Activated CD4-positive, alpha-beta memory T cell treated with anti-CD3 and anti-CD28 coated beads for 36 hours (primary cell): ENCODE data around the gene GZF1. TPM values are rescaled to one million over a fixed set of nuclear protein-coding genes. Genes with fewer than 3 reads are reported as not detected.

Experiments used
- CTCF ChIA-PET: fragments of 350-600 bp; sonication (Branson Sonifier 250); formaldehyde crosslinking; loops from one replicate; lab custom pipeline; 2021; ENCODE audit warnings: antibody characterized with exemption, inconsistent platforms; lab: Charles Lee
- POLR2A ChIA-PET: fragments of 350-600 bp; sonication (Branson Sonifier 250); formaldehyde crosslinking; loops from one replicate; lab custom pipeline; 2021; ENCODE audit warnings: antibody characterized with exemption; lab: Charles Lee
- DNase-seq: peaks from one replicate; pipeline ENCODE4 v3.0.0-alpha.2; 2020
- H3K27ac Mint-ChIP-seq: one replicate; pipeline ENCODE4 v1.8.0; 2021; ENCODE audit warnings: mixed read lengths
- H3K27me3 Mint-ChIP-seq: one replicate; pipeline ENCODE4 v1.8.0; 2021; ENCODE audit warnings: mixed read lengths
- H3K36me3 Mint-ChIP-seq: one replicate; pipeline ENCODE4 v1.8.0; 2021; ENCODE audit warnings: mixed read lengths
- H3K4me1 Mint-ChIP-seq: one replicate; pipeline ENCODE4 v1.8.0; 2021; ENCODE audit warnings: low read depth, mixed read lengths
- H3K4me3 Mint-ChIP-seq: one replicate; pipeline ENCODE4 v1.8.0; 2021; ENCODE audit warnings: mild to moderate bottlenecking, mixed read lengths
- H3K9me3 Mint-ChIP-seq: one replicate; pipeline ENCODE4 v1.8.0; 2021; ENCODE audit warnings: mixed read lengths
- intact Hi-C: fragments of 100-400 bp; cut with micrococcal nuclease; formaldehyde crosslinking; loops from one replicate; pipeline ENCODE4 v1.15.1; 2023
- total RNA-seq, 2 experiments: library from RNA; stranded (reverse); gene quantifications; one replicate each; pipeline ENCODE4 v1.2.3, GENCODE V29; 2021

GZF1 gene
- total RNA-seq, 2 experiments from 2014 or later: 6.6 to 7.5 TPM

- Mint-ChIP-seq H3K9me3 (no peaks in the 10 kb centered on the region), H3K36me3 (peaks cover 35% of the 10 kb centered on the region), H3K4me3 (no peak overlapping the region), H3K27me3 (no peaks in the 10 kb centered on the region), H3K27ac (no peak overlapping the region), H3K4me1 (peaks cover 31% of the 10 kb centered on the region)
- no peak for DNase-seq
- intact Hi-C loops: no loop called here
- POLR2A ChIA-PET: no interaction called here
- CTCF ChIA-PET: interaction anchor here (0.6 kb wide), 1 partner anchor 11 kb away, joined by 3 read pairs; no protein-coding TSS in a partner anchor
Observed at GRCh38 chr20:23396950-23397627, 35.1 kb downstream of the GZF1 start.

GRCh38 chr20:23397961-23398360 is 36.0 kb downstream of the GZF1 start:
- peaks cover 36% of the 10 kb centered on the region for H3K36me3 Mint-ChIP-seq
- DNase-seq: peak; percentile 20
- H3K27ac Mint-ChIP-seq: no peak overlapping the region
- H3K4me3 Mint-ChIP-seq: no peak overlapping the region
- no peaks in the 10 kb centered on the region for H3K9me3 Mint-ChIP-seq
- intact Hi-C loops: no loop called here
- no peaks in the 10 kb centered on the region for H3K27me3 Mint-ChIP-seq
- POLR2A ChIA-PET: no interaction called here
- H3K4me1 Mint-ChIP-seq: peaks cover 31% of the 10 kb centered on the region
- CTCF ChIA-PET: no interaction called here

GRCh38 chr20:23399568-23400241 is 37.7 kb downstream of the GZF1 start:
- ChIA-PET CTCF (interaction anchor here (0.7 to 3.0 kb wide), 5 partner anchors 18 to 80 kb away, joined by 3 to 16 read pairs (median 5); partner anchors contain the start of genes NAPB and NXT1), POLR2A (interaction anchor here (1.4 to 2.9 kb wide), 4 partner anchors 20 to 50 kb away, joined by 4 to 16 read pairs (median 6); partner anchors contain the start of genes NAPB and NXT1)
- H3K4me3 Mint-ChIP-seq: no peak overlapping the region
- no peaks in the 10 kb centered on the region for H3K9me3 Mint-ChIP-seq
- no peaks in the 10 kb centered on the region for H3K27me3 Mint-ChIP-seq
- intact Hi-C loops: loop anchor here (1.0 kb wide), 3 partner anchors 21 to 49 kb away; partner anchors contain the start of gene NXT1
- H3K4me1 Mint-ChIP-seq: peaks cover 31% of the 10 kb centered on the region
- peak; percentile 27 for DNase-seq
- no peak overlapping the region for H3K27ac Mint-ChIP-seq
- H3K36me3 Mint-ChIP-seq: peaks cover 24% of the 10 kb centered on the region

- Mint-ChIP-seq H3K9me3 (no peaks in the 10 kb centered on the region), H3K4me3 (no peak overlapping the region), H3K36me3 (peaks cover 16% of the 10 kb centered on the region), H3K27ac (no peak overlapping the region), H3K27me3 (no peaks in the 10 kb centered on the region), H3K4me1 (peaks cover 31% of the 10 kb centered on the region)
- DNase-seq: no peak
- ChIA-PET POLR2A (interaction anchor here (1.4 to 2.9 kb wide), 3 partner anchors 20 to 51 kb away, joined by 4 to 16 read pairs (median 7); partner anchors contain the start of genes NAPB and NXT1), CTCF (interaction anchor here (1.3 to 3.0 kb wide), 2 partner anchors 17 to 20 kb away, joined by 3 to 16 read pairs; partner anchors contain the start of gene NAPB)
- intact Hi-C loops: no loop called here
Observed at GRCh38 chr20:23401051-23401450, 39.1 kb downstream of the GZF1 start.

GRCh38 chr20:23403751-23404150 is 41.8 kb downstream of the GZF1 start:
- peaks cover 38% of the 10 kb centered on the region for H3K4me1 Mint-ChIP-seq
- DNase-seq: no peak
- H3K4me3 Mint-ChIP-seq: no peak overlapping the region
- no peaks in the 10 kb centered on the region for H3K27me3 Mint-ChIP-seq
- no peak overlapping the region for H3K27ac Mint-ChIP-seq
- ChIA-PET POLR2A (no interaction called here), CTCF (interaction anchor here (2.2 kb wide), 1 partner anchor 54 kb away, joined by 6 read pairs; no protein-coding TSS in a partner anchor)
- peaks cover 14% of the 10 kb centered on the region for H3K36me3 Mint-ChIP-seq
- no peaks in the 10 kb centered on the region for H3K9me3 Mint-ChIP-seq
- intact Hi-C loops: no loop called here

- Mint-ChIP-seq H3K27ac (no peak overlapping the region), H3K36me3 (peaks cover 10% of the 10 kb centered on the region), H3K4me3 (no peak overlapping the region), H3K4me1 (peaks cover 33% of the 10 kb centered on the region), H3K27me3 (no peaks in the 10 kb centered on the region), H3K9me3 (no peaks in the 10 kb centered on the region)
- POLR2A ChIA-PET: no interaction called here
- intact Hi-C loops: no loop called here
- no peak for DNase-seq
- CTCF ChIA-PET: interaction anchor here (2.2 kb wide), 1 partner anchor 54 kb away, joined by 6 read pairs; no protein-coding TSS in a partner anchor
Observed at GRCh38 chr20:23404196-23404595, 42.2 kb downstream of the GZF1 start.

- Mint-ChIP-seq H3K4me1 (peaks cover 20% of the 10 kb centered on the region), H3K27ac (no peak overlapping the region), H3K4me3 (no peak overlapping the region), H3K36me3 (peaks cover 6% of the 10 kb centered on the region), H3K9me3 (no peaks in the 10 kb centered on the region), H3K27me3 (no peaks in the 10 kb centered on the region)
- DNase-seq: no peak
- intact Hi-C loops: no loop called here
- ChIA-PET POLR2A (no interaction called here), CTCF (interaction anchor here (0.7 kb wide), 1 partner anchor 57 kb away, joined by 3 read pairs; no protein-coding TSS in a partner anchor)
Observed at GRCh38 chr20:23406880-23407279, 44.9 kb downstream of the GZF1 start.

GRCh38 chr20:23407781-23408464 is 45.9 kb downstream of the GZF1 start:
- ChIA-PET CTCF (no interaction called here), POLR2A (no interaction called here)
- Mint-ChIP-seq H3K4me1 (peaks cover 20% of the 10 kb centered on the region), H3K4me3 (no peak overlapping the region), H3K36me3 (peaks cover 1% of the 10 kb centered on the region), H3K9me3 (no peaks in the 10 kb centered on the region), H3K27me3 (no peaks in the 10 kb centered on the region), H3K27ac (no peak overlapping the region)
- intact Hi-C loops: no loop called here
- peak; percentile 33 for DNase-seq

GRCh38 chr20:23408957-23409356 is 47.0 kb downstream of the GZF1 start:
- H3K27ac Mint-ChIP-seq: no peak overlapping the region
- no peak overlapping the region for H3K4me3 Mint-ChIP-seq
- intact Hi-C loops: no loop called here
- peaks cover 25% of the 10 kb centered on the region for H3K4me1 Mint-ChIP-seq
- no peaks in the 10 kb centered on the region for H3K9me3 Mint-ChIP-seq
- no peaks in the 10 kb centered on the region for H3K27me3 Mint-ChIP-seq
- peaks cover 1% of the 10 kb centered on the region for H3K36me3 Mint-ChIP-seq
- no peak for DNase-seq
- POLR2A ChIA-PET: interaction anchor here (1.0 kb wide), 1 partner anchor 11 kb away, joined by 3 read pairs; no protein-coding TSS in a partner anchor
- CTCF ChIA-PET: interaction anchor here (1.0 kb wide), 1 partner anchor 13 kb away, joined by 3 read pairs; the partner anchor contains the start of gene NAPB

- no peaks in the 10 kb centered on the region for H3K9me3 Mint-ChIP-seq
- no peak for DNase-seq
- no peak overlapping the region for H3K4me3 Mint-ChIP-seq
- ChIA-PET CTCF (interaction anchor here (1.0 kb wide), 1 partner anchor 12 kb away, joined by 3 read pairs; the partner anchor contains the start of gene NAPB), POLR2A (interaction anchor here (1.0 kb wide), 1 partner anchor 10 kb away, joined by 3 read pairs; no protein-coding TSS in a partner anchor)
- peaks cover 25% of the 10 kb centered on the region for H3K4me1 Mint-ChIP-seq
- intact Hi-C loops: no loop called here
- H3K27me3 Mint-ChIP-seq: no peaks in the 10 kb centered on the region
- H3K27ac Mint-ChIP-seq: no peak overlapping the region
- H3K36me3 Mint-ChIP-seq: peaks cover 1% of the 10 kb centered on the region
Observed at GRCh38 chr20:23409800-23410199, 47.8 kb downstream of the GZF1 start.

- H3K9me3 Mint-ChIP-seq: no peaks in the 10 kb centered on the region
- no peak for DNase-seq
- ChIA-PET CTCF (no interaction called here), POLR2A (no interaction called here)
- no peak overlapping the region for H3K27ac Mint-ChIP-seq
- intact Hi-C loops: no loop called here
- no peak overlapping the region for H3K4me3 Mint-ChIP-seq
- H3K27me3 Mint-ChIP-seq: no peaks in the 10 kb centered on the region
- H3K36me3 Mint-ChIP-seq: peaks cover 1% of the 10 kb centered on the region
- peaks cover 31% of the 10 kb centered on the region for H3K4me1 Mint-ChIP-seq
Observed at GRCh38 chr20:23410916-23411695, 49.1 kb downstream of the GZF1 start.
